Measurements from ENCODE around the gene GLI2. TPM values are rescaled to one million over a fixed set of nuclear protein-coding genes. Genes with fewer than 3 reads are reported as not detected.
A peak's percentile ranks its signal among the peaks of the same experiment; 100 is the strongest.

Gene GLI2
- total and polyA plus RNA-seq, 7 donors: 0.23 to 6.4 (median 2.1) TPM

DNA sequence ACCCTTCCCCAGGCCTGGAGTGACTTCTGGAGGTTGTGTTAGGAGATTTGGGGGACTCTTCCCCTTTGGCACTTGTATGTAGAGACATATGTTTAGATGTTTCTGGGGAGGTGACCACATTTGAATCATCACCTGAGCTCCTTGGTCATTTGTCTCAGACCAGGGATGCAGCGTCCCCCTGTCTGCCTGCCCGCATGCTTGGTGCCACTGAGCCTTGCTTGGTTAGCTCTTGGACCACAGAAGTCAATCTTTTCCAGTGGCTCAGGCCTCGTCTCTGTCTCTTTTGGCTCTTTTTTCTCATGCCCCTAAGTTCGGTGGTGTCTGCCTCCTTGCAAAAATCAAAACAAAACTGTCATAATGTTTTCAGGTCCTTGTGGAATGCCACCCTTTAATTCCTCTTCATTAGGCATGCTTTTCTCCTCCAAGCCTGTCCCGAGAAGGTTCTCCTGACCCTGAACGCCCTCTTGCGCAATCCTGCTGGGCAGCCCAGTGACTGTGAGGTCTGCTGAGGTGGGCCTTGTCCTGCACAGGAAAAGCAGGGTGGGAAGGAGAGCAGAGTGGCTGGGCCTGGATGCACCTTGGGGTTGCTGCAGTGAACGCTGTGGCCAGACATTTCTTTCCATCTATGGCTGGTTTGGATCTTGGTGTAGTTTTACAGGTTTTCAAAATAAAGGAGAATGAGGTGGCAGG is 24.9 kb downstream of the GLI2 start:
- Histone ChIP-seq H3K4me3 (no peak overlapping the region), H3K4me1 (peaks cover 0 to 50% (median 38%) of the 10 kb centered on the region in 4 donors), H3K36me3 (no peaks in the 10 kb centered on the region), H3K9me3 (no peaks in the 10 kb centered on the region), H3K27ac (no peak overlapping the region), H3K27me3 (no peaks in the 10 kb centered on the region)
- peak; percentile 79 for DNase-seq
- no peak for TF ChIP-seq POLR2A (IDR thresholded peaks at IDR 0.05)
- no peak for TF ChIP-seq POLR2AphosphoS5 (IDR thresholded peaks at IDR 0.05)
- TF ChIP-seq, protein P1, sequence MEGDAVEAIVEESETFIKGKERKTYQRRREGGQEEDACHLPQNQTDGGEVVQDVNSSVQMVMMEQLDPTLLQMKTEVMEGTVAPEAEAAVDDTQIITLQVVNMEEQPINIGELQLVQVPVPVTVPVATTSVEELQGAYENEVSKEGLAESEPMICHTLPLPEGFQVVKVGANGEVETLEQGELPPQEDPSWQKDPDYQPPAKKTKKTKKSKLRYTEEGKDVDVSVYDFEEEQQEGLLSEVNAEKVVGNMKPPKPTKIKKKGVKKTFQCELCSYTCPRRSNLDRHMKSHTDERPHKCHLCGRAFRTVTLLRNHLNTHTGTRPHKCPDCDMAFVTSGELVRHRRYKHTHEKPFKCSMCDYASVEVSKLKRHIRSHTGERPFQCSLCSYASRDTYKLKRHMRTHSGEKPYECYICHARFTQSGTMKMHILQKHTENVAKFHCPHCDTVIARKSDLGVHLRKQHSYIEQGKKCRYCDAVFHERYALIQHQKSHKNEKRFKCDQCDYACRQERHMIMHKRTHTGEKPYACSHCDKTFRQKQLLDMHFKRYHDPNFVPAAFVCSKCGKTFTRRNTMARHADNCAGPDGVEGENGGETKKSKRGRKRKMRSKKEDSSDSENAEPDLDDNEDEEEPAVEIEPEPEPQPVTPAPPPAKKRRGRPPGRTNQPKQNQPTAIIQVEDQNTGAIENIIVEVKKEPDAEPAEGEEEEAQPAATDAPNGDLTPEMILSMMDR (IDR thresholded peaks at IDR 0.05): no peak
- TF ChIP-seq EP300 (IDR thresholded peaks at IDR 0.05): no peak
- intact Hi-C loops (cut with DNase I): no loop called here
- WGBS, 2 donors: 87 to 88% methylated on average over 8 of the region's 8 CpGs

DNA sequence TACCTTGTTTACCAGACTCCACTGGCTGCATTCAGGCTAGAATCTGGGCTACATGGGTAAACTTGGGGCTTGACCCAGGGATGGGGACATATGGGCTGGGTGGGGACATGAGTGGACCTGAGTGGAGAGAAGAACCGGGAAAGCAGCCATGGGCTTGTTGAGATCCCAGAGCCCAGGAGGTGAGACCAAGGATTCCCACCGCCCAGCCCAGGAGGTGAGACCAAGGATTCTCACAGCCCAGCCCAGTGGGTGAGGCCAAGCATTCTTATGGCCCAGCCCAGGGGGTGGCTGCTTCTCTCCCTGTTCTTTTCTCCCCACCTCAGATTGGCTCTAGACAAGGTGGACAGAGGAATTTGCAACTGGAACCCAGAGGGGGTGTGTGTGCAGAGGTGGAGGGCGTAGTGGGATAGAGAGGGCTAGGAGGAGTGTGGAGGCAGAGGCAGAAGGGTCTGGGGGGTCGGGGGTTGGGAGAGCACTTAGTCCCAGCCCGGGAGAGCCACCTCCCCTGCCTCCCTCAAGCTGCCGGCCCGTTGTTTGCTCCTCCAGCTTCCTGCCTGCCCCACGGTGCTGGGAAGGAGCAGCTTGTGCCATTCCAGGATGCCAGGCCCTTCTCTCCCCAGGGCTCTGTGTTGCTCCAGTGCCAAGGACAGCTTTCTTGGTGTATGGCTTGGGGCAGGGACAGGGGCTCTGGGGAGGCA is 25.6 kb downstream of the GLI2 start:
- Histone ChIP-seq H3K9me3 (no peaks in the 10 kb centered on the region), H3K4me1 (peaks cover 0 to 54% (median 46%) of the 10 kb centered on the region in 4 donors), H3K4me3 (no peak overlapping the region), H3K27ac (no peak overlapping the region), H3K36me3 (no peaks in the 10 kb centered on the region), H3K27me3 (no peaks in the 10 kb centered on the region)
- TF ChIP-seq EP300 (IDR thresholded peaks at IDR 0.05) (no peak), POLR2AphosphoS5 (IDR thresholded peaks at IDR 0.05) (no peak), POLR2A (IDR thresholded peaks at IDR 0.05) (no peak)
- TF ChIP-seq, protein P1 (IDR thresholded peaks at IDR 0.05): no peak
- 68 to 81% methylated on average over 8 of the region's 8 CpGs for WGBS, 2 donors
- DNase-seq: peak; percentile 58
- intact Hi-C loops (cut with DNase I): no loop called here

DNA sequence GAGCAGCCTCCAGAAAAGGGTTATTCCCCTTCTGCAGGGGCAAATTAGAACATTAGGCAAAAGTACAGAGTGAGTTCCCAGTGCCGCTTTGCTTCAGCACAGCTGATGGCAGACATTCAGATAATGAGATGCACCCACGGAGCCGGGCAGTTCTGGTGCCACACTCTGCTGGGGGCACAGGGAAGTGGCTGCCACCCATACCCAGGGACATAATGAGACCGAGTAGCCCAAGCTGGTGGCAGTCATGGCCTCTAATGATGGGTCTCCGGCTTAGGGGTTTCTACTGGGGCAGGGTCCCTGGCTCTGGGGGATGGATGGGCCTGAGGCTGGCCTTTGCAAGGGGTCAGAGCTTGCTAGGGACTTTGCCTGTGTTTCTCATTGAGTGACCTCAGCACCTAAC is 26.2 kb downstream of the GLI2 start:
- Histone ChIP-seq H3K36me3 (no peaks in the 10 kb centered on the region), H3K27me3 (no peaks in the 10 kb centered on the region), H3K4me3 (no peak overlapping the region), H3K9me3 (no peaks in the 10 kb centered on the region), H3K4me1 (peaks cover 0 to 60% (median 48%) of the 10 kb centered on the region in 4 donors), H3K27ac (no peak overlapping the region)
- 89 to 92% methylated on average over 5 of the region's 5 CpGs for WGBS, 2 donors
- TF ChIP-seq, protein P1 (IDR thresholded peaks at IDR 0.05): no peak
- TF ChIP-seq POLR2A (IDR thresholded peaks at IDR 0.05) (no peak), POLR2AphosphoS5 (IDR thresholded peaks at IDR 0.05) (no peak), EP300 (IDR thresholded peaks at IDR 0.05) (no peak)
- intact Hi-C loops (cut with DNase I): no loop called here
- peak; percentile 40 for DNase-seq

DNA sequence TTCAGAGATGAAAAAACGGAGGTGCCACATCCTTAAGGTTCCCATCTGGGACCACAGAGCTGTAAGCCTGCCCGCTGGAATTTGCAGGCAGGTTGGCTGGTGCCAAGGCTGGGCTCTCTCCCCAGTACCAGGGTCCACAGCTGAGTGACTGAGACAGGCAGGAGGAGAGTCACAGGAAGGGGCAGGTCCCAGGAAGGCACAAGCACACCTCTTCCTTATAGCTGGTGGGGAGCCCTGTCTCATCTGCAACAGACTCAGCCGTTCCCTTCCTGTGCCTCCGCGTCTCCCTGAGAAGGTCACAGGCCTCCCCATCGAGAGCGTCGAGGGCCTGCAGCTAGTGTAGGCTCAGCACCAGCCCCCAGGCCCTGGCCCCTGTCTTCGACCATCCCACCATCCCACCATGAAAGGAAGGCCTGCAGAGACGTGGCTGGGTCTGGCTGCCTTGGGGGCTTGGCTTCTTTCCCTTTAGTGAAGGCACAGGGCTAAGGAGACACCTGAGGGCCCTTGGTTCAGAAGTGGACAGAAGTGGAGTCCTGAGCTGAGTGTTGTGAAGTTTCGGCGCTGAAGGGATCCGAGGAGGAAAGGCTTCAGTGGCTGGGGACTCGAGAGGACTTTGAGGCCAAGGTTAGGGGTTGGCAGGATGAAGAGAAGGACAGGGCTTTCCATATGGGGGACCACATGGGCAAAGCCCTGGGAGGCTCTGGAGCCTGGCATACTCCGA is 26.8 kb downstream of the GLI2 start:
- H3K4me1 ChIP-seq: peaks cover 0 to 57% (median 46%) of the 10 kb centered on the region in 4 donors
- 91 to 92% methylated on average over 15 of the region's 15 CpGs for WGBS, 2 donors
- no peak for TF ChIP-seq EP300 (IDR thresholded peaks at IDR 0.05)
- TF ChIP-seq, protein P1 (IDR thresholded peaks at IDR 0.05): no peak
- TF ChIP-seq POLR2AphosphoS5 (IDR thresholded peaks at IDR 0.05): no peak
- TF ChIP-seq POLR2A (IDR thresholded peaks at IDR 0.05): no peak
- no peaks in the 10 kb centered on the region for H3K36me3 ChIP-seq
- H3K4me3 ChIP-seq: no peak overlapping the region
- DNase-seq: peak; percentile 49
- no peak overlapping the region for H3K27ac ChIP-seq
- no peaks in the 10 kb centered on the region for H3K9me3 ChIP-seq
- intact Hi-C loops (cut with DNase I): no loop called here
- H3K27me3 ChIP-seq: no peaks in the 10 kb centered on the region
